NB4 (cell line): Measurements from ENCODE around the gene NET1.

Experiments
- MAX ChIP-seq: IDR thresholded peaks from 2 replicates; pipeline ENCODE4 v1.6.1; 2011; ENCODE audit warnings: low read depth, low read length
- POLR2A ChIP-seq: IDR thresholded peaks from 2 replicates; pipeline ENCODE4 v1.6.1; 2011; ENCODE audit warnings: mild to moderate bottlenecking; ENCODE audit not compliant: insufficient read length; ENCODE audit errors: extremely low read depth
- TF ChIP-seq, protein P1 (sequence below): IDR thresholded peaks from one replicate; pipeline ENCODE4 v1.5.1; 2012; ENCODE audit warnings: low read depth, low read length

DNA sequence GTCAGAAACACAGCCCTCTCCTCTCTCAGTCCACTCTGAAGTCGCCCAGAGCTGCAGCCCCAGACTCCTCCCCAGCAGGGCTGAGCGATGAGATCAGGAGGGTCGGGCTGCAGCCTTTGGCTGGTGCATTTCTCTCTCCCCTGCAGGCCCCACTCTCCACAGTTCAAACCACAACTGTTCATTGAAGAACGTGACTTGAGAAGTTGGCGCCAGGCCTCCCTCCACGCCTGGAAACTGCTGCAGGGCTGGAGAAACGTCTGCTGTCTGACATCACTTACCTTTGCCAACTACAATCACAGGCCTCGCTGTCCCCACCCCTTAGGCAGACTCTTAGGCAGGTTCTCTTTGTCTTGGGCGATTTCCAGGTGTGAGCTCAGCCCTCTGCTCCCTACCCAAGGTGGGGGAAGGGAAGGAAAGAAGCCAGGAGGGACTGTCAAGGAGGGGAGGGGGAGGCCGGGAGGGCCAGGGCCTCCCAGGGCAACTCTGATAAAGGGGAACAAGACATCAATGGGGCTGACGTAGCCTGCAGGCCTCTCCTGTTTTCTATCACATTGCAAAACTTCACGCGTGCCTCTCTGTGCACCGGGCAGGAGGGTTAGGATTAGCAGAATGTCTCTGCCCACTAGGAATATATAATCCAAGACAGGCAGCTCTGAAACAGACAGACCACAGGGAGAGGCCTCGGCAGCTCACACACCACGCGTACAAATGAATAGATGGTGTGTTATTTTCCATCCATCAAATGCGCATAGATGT is 54.3 kb downstream of the NET1 start:
- TF ChIP-seq, protein P1, sequence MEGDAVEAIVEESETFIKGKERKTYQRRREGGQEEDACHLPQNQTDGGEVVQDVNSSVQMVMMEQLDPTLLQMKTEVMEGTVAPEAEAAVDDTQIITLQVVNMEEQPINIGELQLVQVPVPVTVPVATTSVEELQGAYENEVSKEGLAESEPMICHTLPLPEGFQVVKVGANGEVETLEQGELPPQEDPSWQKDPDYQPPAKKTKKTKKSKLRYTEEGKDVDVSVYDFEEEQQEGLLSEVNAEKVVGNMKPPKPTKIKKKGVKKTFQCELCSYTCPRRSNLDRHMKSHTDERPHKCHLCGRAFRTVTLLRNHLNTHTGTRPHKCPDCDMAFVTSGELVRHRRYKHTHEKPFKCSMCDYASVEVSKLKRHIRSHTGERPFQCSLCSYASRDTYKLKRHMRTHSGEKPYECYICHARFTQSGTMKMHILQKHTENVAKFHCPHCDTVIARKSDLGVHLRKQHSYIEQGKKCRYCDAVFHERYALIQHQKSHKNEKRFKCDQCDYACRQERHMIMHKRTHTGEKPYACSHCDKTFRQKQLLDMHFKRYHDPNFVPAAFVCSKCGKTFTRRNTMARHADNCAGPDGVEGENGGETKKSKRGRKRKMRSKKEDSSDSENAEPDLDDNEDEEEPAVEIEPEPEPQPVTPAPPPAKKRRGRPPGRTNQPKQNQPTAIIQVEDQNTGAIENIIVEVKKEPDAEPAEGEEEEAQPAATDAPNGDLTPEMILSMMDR = no peak
- TF ChIP-seq POLR2A (no peak), MAX (no peak)
